ENCODE measurements around the gene SPOP. TPM values are rescaled to one million over a fixed set of nuclear protein-coding genes. Genes with fewer than 3 reads are reported as not detected.

The SPOP gene
- total RNA-seq, 1 donor from 2014 or later: 32.1 TPM

DNA sequence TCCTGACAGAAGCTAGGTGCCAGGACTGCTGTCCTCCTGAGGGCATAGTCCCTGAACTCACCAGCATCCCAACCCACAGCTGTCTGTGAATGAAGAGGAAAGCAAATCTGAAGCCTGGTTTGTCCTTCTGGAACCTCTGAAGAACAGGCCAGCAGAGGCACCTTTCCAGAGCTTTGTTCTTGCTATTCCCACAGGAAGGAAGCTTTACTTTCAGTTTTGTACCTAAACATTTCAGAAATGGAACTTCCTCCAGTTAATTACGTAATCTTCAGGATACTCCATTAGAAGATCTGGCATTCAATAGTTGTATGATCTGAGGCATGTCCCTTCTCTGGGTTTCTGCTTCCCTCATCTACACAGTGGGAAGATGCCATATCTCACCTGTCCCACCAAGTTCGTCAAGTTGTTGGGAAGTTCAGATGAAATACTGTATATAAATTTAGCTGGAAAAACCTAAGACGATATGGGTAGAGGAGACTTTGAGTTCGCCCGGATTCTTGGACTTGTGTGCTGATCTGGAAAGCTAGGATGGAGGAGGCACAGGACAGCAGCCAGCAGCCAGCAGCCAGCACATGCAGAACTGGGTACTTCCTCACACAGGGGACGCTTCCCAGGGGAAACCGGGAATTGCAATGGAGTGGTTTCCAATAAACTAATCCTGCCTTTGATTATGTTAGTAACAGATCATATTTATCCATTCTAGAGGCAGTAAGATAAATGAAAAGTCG lies 79.8 kb downstream of the SPOP start:
- Histone ChIP-seq H3K4me3 (ENCODE audit: low read depth, low read length) (no peak overlapping the region), H3K27me3 (ENCODE audit: control insufficient read depth, insufficient read depth, low read length) (no peaks in the 10 kb centered on the region), H3K36me3 (ENCODE audit: control insufficient read depth, insufficient read depth, low read length) (peaks cover 11% of the 10 kb centered on the region)
- DNase-seq (ENCODE audit: low read depth) (no peak), FAIRE-seq (no peak)
- TF ChIP-seq, protein P1, sequence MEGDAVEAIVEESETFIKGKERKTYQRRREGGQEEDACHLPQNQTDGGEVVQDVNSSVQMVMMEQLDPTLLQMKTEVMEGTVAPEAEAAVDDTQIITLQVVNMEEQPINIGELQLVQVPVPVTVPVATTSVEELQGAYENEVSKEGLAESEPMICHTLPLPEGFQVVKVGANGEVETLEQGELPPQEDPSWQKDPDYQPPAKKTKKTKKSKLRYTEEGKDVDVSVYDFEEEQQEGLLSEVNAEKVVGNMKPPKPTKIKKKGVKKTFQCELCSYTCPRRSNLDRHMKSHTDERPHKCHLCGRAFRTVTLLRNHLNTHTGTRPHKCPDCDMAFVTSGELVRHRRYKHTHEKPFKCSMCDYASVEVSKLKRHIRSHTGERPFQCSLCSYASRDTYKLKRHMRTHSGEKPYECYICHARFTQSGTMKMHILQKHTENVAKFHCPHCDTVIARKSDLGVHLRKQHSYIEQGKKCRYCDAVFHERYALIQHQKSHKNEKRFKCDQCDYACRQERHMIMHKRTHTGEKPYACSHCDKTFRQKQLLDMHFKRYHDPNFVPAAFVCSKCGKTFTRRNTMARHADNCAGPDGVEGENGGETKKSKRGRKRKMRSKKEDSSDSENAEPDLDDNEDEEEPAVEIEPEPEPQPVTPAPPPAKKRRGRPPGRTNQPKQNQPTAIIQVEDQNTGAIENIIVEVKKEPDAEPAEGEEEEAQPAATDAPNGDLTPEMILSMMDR (IDR thresholded peaks at IDR 0.05; ENCODE audit: insufficient read depth, low read length, severe bottlenecking): no peak

DNA sequence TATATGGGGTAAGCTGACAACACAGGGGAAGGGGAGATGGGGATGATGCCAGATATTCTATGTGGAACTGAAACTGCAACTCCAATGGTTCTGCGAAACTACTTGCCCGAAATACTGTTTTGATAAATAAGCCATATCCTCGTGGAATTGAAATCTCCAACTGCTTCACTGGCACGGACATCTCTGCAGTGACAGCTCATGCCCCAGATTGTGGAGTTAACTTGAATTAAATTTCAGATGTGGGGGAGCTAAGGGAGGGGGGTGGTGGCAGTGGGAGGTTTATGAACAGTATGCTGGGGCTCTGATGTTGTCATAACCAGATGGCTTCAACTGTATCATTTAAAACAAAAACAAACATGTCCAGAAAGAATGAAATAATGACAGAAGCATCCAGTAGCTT lies 80.5 kb downstream of the SPOP start:
- no peaks in the 10 kb centered on the region for H3K27me3 ChIP-seq (ENCODE audit: control insufficient read depth, insufficient read depth, low read length)
- TF ChIP-seq, protein P1 (IDR thresholded peaks at IDR 0.05; ENCODE audit: insufficient read depth, low read length, severe bottlenecking): no peak
- DNase-seq (ENCODE audit: low read depth) (no peak), FAIRE-seq (no peak)
- no peak overlapping the region for H3K4me3 ChIP-seq (ENCODE audit: low read depth, low read length)
- H3K36me3 ChIP-seq (ENCODE audit: control insufficient read depth, insufficient read depth, low read length): peaks cover 8% of the 10 kb centered on the region

DNA sequence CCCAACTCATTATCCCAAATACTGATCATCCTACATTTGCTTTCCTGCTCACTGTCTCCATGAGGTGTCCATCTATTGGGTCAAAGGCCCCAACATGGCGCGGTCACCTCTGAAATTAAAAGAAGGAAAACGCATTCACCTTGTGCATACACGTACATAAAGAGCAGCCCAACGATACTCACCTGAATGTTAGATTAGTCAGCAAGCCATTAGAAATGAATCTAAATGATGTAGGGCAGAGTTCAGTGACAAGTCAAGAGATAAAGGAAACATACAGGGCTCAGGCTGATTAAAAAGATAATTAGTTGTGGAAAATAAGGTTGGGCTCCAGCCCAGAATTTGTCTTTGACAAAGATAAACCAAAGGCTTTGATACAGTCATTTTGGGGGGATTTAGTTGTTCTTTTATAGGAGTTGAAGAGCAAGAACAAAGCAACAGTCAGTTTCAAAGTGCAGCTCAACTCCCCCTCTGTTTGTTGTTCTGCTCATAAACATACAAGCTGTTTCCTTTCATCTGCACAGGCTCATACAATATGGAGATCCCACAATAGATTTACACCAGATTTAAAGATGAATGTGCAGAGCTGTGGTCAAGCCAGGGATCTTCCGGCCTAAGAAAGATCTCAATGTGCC lies 81.2 kb downstream of the SPOP start:
- Histone ChIP-seq H3K36me3 (ENCODE audit: control insufficient read depth, insufficient read depth, low read length) (peaks cover 8% of the 10 kb centered on the region), H3K4me3 (ENCODE audit: low read depth, low read length) (no peak overlapping the region), H3K27me3 (ENCODE audit: control insufficient read depth, insufficient read depth, low read length) (no peaks in the 10 kb centered on the region)
- FAIRE-seq (no peak), DNase-seq (ENCODE audit: low read depth) (no peak)
- TF ChIP-seq, protein P1 (IDR thresholded peaks at IDR 0.05; ENCODE audit: insufficient read depth, low read length, severe bottlenecking): no peak

DNA sequence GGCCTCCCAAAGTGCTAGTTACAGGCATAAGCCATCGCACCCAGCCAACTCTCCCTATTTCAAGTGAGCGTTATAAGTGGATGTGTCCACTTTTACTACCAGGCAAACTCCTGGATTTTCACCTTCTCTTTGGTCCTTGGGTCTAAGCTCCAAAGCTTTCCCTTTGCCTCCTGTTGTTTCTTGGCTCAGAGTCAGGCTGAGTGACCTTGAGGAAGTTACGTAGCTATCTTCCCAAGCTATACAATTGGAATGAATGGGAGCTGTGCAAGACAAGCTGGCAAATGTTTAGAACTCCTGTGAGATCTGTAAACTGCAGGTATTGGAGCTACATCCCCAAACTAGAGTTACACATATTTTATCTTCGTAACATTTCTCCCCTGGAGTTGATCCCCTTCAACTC lies 81.9 kb downstream of the SPOP start:
- H3K36me3 ChIP-seq (ENCODE audit: control insufficient read depth, insufficient read depth, low read length): peaks cover 6% of the 10 kb centered on the region
- no peaks in the 10 kb centered on the region for H3K27me3 ChIP-seq (ENCODE audit: control insufficient read depth, insufficient read depth, low read length)
- no peak for FAIRE-seq
- TF ChIP-seq, protein P1 (IDR thresholded peaks at IDR 0.05; ENCODE audit: insufficient read depth, low read length, severe bottlenecking): no peak
- DNase-seq (ENCODE audit: low read depth): no peak
- H3K4me3 ChIP-seq (ENCODE audit: low read depth, low read length): no peak overlapping the region

DNA sequence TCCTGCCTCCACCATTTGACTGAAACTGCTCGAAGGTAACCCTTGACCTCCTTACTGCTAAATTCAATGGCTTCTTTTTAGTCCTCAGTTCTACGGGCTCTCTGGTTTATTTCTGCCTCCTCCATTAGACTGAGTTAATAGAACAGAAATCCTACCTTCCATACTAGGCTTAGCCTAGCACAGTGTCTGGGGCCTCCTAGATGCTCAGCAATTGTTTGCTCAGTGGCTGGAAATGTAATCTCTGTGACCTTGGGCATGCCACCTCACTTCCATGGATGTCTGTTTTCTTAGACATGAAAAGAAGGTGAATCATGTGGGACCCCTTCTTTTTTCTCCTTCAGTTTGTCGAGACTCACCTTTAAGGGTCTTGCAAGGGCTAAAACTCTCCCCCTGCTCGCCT lies 82.6 kb downstream of the SPOP start:
- DNase-seq (ENCODE audit: low read depth) (no peak), FAIRE-seq (no peak)
- peaks cover 5% of the 10 kb centered on the region for H3K36me3 ChIP-seq (ENCODE audit: control insufficient read depth, insufficient read depth, low read length)
- H3K27me3 ChIP-seq (ENCODE audit: control insufficient read depth, insufficient read depth, low read length): no peaks in the 10 kb centered on the region
- TF ChIP-seq, protein P1 (IDR thresholded peaks at IDR 0.05; ENCODE audit: insufficient read depth, low read length, severe bottlenecking): no peak
- H3K4me3 ChIP-seq (ENCODE audit: low read depth, low read length): no peak overlapping the region
